Measurements from ENCODE around the gene SRI.

DNA sequence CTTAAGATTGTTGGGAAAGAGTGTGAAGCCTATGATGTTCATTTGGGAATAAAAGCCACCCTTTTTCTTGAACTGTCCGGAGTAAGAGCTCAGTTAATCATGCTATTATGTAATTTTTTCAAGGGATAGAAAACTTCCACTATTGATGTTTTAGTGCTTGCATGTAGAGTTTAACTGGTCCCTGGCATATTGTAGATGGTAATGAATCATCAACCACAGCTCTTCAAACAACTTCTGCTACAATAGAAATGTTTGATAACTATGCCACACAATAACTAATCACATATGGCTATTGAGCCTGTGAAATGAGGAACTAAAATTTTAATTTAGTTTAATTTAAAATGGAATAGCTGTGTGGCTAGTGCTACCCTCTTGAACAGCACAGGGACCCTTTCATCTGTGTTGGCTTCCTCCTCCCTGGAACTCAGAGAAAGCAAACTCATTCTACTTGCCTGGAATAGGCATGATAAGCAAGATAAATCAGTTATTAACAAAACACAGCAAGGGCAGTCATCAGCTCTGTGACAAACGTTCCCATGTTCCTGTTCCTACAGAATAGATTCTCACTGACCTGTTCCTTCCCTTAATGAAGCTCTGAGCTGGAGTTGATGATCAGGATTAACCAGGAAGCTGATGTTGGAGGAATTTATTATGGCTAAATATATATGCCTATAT is 4.9 kb upstream of the SRI start:
- TF ChIP-seq CTCF (IDR thresholded peaks at IDR 0.05) (no peak), POLR2AphosphoS5 (IDR thresholded peaks at IDR 0.05; ENCODE audit: low read depth, low read length) (no peak), TCF7L2 (IDR thresholded peaks at IDR 0.05; ENCODE audit: low read depth, low read length) (no peak), SIN3A (IDR thresholded peaks at IDR 0.05; ENCODE audit: borderline replicate concordance, insufficient read depth, low read depth, low read length) (no peak)
- TF ChIP-seq, protein P1, sequence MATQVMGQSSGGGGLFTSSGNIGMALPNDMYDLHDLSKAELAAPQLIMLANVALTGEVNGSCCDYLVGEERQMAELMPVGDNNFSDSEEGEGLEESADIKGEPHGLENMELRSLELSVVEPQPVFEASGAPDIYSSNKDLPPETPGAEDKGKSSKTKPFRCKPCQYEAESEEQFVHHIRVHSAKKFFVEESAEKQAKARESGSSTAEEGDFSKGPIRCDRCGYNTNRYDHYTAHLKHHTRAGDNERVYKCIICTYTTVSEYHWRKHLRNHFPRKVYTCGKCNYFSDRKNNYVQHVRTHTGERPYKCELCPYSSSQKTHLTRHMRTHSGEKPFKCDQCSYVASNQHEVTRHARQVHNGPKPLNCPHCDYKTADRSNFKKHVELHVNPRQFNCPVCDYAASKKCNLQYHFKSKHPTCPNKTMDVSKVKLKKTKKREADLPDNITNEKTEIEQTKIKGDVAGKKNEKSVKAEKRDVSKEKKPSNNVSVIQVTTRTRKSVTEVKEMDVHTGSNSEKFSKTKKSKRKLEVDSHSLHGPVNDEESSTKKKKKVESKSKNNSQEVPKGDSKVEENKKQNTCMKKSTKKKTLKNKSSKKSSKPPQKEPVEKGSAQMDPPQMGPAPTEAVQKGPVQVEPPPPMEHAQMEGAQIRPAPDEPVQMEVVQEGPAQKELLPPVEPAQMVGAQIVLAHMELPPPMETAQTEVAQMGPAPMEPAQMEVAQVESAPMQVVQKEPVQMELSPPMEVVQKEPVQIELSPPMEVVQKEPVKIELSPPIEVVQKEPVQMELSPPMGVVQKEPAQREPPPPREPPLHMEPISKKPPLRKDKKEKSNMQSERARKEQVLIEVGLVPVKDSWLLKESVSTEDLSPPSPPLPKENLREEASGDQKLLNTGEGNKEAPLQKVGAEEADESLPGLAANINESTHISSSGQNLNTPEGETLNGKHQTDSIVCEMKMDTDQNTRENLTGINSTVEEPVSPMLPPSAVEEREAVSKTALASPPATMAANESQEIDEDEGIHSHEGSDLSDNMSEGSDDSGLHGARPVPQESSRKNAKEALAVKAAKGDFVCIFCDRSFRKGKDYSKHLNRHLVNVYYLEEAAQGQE (IDR thresholded peaks at IDR 0.05; ENCODE audit: insufficient read depth in 1 of 2, low read depth in 2 of 2, low read length in 1 of 2) = no peak

Measured in Panc1 (cell line).